Limb (tissue), 2 donors: Measurements from ENCODE around the gene PALD1.
A peak's percentile ranks its signal among the peaks of the same experiment; 100 is the strongest.

Experiments used
- DNase-seq, 2 donors: peaks; one replicate each; pipeline ENCODE4 v3.0.0-alpha.2; 2016; ENCODE audit errors: extremely low spot score in 2 of 2

Gene PALD1

DNA sequence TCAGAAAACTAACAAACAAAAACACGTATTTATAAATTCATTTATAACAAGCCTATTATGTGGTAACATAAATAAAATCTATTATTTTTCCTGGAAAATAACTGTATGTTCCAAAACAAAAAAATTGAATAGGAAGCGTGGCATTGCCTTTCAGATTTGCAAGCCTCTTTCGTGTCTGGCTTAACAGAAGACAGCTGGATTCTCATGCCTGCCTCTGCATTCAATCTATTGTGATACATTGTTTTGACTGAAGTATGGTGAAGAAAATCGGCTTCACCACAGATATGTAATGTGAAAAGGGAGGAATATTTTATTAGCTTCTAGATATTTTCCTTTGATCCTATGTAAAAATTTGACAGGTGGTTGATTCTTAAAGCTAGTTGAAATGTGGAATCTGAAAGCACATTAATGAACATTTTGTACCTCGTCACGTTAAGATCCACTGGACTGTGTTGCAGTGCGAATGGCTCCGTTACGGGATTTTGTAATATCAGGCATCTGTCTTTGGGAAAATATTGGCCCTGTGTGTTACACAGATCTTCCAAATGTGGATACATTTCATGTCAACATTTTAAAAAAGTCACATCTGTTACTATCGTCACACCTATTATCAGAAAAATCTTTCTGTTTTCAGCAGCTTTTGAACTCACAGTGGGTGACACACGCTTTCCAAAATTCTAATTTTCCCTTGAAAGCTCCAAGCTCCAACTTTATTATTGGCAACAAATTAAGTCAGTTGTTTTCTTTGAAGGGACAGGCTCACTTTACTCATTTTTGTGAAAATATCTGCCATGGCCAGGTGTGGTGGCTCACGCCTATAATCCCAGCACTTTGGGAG is 26.2 kb downstream of the PALD1 start:
- DNase-seq: no peak

DNA sequence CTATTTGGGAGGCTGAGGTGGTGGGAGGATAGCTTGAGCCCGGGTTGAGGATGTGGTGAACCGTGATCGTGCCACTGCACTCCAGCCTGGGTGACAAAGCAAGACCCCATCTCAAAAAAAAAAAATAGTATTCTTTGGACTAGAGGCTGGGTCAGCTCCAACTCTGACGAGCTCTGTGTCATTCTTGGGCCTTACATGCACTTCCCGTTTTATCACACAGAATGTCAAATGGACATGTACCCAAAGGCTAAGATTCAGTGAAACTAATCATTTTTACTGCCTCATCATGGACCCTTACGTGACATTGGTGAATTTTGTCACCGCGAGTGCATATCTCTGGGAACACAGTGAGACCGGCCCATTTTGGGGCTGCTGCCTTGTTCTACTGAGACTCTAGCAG is 27.3 kb downstream of the PALD1 start:
- no peak for DNase-seq

- DNase-seq: no peak
Observed at GRCh38 chr10:70507966-70508365, 29.4 kb downstream of the PALD1 start.

DNA sequence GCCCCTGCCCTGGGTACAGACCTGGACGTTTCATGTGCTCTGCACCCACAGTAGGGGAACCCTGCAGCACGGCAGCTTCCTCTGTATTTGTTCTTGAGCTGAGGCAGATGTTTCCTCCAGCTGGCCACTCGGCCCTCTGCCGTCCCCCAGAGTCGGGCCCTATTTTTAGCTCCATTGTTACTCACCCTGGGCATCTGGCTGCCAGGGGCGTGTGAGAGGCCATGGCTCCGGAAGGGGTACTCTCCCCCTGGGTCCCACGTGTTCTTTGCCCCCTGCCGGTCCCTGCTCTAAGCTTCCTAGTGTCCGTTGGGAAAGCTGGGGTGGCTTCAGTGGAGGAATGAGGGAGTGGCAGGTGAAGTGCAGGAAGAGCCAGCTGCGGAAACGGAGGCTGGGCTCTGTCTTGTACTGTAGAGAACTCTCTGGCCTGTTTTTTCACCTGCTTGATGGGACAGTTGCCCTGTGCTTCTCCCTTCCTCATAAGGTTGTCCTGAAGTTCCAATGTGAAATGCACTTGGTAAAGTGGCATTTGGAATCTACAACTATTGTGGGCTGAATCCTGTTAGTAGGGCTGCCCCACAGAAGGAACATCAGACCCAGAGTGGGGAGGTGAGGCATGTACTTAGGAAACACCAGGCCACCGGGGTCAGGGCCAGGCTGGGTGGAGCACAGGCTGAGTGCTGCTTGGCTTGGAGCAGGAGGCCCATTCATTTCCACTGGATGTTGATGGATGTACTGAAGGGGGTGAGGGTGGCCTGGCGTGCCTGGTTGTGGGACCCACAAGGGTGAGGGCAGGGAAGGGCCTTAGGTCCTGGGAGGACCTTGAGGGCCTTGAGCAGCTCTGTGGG is 30.6 kb downstream of the PALD1 start:
- DNase-seq: no peak

DNA sequence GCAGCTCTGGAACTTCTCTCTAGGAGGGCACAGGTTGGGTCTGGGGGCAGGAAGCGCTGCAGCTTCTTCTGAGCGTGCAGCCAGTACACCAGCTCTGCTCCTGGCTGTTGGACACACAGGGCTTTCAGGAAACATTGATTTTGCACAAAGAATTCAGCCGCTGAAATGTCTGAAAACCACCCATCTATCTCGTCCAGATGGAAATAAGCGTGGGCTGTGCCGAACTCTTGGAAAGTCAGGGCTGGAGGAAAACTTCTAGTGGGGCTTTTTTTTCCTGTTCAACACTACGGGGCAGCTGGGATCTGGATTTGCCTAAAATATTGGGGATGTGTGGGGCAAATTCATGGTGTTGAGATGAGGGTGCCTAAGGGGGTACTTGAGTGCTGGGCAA is 31.2 kb downstream of the PALD1 start:
- DNase-seq: no peak

DNA sequence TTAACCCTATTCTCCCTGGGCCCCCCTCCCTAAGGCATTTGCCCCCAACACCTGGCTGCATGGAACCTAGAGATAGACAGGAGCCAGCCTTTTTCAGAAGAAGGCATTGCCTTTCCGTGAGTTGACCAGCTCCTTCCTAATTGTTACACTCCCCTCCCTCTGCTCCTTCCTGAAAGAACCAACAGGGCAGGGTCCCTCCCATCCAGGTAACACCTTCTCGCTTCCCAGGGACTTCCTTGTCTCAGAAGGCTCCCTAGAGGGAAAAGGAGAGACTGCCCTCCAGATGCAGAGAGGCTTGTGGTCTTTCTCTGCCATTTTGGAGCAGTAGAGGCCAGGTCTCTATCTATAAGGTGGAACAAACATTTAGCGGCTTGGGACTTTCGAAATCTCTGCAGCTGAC is 31.9 kb downstream of the PALD1 start:
- no peak for DNase-seq

DNA sequence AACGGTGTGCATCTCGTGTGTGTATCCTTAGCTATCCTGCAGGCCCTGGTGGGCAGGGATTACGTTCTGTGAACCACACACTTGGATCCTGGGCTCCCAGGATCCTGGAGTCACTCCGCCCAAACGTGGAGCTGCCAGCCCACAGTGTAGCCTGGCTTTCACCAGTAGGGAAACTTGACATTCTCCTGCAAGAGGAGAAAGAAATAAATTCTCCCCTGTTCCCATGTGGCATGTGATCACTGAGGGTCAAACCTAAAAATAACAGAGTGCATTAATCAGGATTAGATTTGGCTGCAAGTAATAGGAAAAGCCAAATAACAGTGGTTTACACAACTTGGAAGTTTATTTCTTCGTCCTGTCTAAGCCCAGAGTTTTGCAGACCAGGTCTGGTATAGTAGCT is 32.3 kb downstream of the PALD1 start:
- DNase-seq: no peak

DNA sequence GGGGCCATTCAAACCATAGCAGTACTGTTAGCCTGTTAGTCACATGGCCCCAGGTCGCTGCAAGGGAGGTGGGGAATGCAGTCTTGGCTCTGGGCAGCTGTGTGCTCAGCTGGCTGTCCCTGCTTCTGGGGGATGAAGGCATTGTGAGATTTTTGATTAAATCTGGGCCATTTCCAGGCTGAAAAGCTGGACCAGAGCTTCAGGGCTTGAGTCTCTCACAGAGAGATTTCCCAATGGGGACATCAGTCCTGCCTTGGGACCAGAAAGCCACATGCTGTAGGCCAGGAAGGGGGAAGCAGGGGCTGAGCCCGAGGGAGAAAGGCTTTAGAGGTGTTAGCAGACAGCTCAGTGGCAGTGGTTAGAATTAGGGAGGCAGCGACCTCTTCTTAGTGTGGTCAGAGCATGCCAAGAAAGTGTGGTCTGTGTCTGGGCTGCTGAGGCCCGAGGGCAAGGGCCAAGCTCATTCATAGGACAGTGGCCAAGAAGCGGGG is 33.6 kb downstream of the PALD1 start:
- no peak for DNase-seq

DNA sequence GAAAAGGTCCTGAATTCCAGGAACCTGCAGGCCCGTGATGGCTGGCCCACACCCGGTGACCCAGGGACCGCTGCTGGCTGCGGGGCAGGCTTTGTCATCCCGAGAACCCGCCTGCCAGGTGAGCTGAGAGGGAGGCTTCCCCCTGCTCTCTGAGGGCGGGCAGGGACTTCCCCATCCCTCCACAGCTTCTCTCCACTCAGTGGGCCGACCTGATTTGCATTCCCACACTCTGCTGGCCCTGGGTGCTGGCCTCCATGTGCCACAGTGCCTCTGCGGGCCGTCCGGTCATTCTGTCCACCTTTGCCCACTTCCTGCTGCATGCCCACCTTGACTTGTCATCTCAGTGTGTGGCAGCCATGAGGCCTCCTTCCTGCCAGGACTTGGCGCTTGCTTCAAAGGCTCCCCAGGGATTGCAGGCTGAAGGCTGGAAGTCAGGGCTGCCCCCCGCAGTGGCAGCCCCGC is 35.3 kb downstream of the PALD1 start:
- DNase-seq: no peak

DNA sequence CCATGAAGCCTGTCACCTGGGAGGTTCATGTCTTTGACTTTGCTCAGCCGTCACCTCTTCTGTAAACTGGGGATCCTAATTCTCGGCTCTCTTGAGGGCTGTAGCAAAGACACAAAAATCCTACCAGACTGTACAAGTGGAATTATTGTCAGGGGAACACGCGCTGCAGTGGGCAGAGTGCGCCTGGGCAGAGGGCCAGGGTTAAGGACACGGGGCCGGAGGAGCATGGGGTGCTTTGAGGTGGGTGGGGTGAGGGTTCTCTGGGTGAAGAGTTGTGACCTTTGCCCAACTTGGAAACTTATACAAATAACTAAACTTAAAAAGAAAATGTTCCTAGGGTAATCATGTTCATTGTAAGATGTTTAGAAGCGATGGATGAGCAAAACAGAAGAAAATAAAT is 36.0 kb downstream of the PALD1 start:
- DNase-seq: no peak

GRCh38 chr10:70515035-70515667 is 36.6 kb downstream of the PALD1 start:
- DNase-seq: no peak

- DNase-seq: no peak
Observed at GRCh38 chr10:70518695-70519094, 40.1 kb downstream of the PALD1 start.

- no peak for DNase-seq
Observed at GRCh38 chr10:70523057-70523456, 44.5 kb downstream of the PALD1 start.

DNA sequence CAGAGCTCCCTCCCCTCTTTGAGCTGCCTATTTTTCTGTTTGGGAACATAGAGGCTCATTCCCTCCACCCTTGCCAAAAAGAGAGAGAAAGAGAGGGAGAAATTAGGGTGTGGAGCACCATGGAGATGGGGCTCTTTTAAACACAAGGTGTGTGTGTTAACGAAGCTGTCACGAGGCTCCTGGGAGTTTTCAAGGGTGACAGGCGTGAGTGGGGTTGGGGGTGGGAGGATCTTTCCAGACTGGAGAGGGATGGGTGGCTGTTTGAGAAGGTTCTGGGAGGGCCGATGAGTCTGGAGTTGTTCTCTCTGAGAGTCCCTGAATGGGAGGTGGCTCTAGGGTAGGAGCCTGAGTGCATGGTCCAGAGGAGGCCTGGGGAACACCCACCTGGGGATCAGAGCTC is 45.0 kb downstream of the PALD1 start:
- DNase-seq: no peak

DNA sequence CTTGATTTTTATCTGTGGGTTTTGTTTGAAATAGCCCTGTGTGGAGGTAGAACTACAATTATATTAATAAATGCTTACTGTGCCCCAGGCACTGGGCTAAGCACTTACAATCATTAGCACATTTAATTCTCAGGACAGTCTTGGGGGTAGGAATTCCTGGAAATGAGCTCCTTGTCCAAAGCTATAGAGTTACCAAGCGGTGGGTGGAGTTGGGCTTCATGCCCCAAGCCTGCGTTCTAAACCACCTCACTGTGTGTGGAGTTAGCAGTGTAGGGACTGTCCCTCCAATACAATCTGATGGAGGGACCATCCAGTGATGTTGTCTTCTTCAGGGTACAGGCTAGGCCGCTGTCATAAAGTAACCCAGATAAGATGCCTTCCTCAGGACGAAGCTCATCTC is 49.7 kb downstream of the PALD1 start:
- DNase-seq: no peak

DNA sequence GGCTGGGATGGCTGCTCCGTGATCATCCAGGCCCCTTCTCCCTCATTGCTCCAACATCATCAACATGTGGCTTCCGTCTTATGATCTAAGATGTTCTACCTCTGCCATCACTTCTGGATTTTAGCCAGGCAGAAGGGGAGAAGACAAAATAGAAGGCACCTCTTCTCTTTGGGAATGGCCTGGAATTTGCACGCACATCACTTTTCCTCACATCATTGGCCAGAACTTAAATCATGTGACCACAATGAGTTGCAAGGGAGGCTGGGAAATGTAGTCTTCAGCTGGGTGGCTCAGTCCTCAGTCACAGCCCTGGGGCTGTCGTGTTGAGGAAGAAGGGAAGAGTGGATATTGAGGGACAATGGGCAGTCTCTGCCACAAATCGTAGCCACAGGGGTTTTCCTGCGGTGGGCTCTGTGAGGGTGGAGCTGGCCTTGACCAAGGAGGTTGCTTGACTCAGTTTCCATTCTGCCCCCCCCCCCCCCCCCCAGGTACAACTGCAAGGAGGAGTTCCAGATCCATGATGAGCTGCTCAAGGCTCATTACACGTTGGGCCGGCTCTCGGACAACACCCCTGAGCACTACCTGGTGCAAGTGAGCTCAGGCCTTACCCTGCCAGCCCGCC is 50.3 kb downstream of the PALD1 start:
- no peak for DNase-seq

DNA sequence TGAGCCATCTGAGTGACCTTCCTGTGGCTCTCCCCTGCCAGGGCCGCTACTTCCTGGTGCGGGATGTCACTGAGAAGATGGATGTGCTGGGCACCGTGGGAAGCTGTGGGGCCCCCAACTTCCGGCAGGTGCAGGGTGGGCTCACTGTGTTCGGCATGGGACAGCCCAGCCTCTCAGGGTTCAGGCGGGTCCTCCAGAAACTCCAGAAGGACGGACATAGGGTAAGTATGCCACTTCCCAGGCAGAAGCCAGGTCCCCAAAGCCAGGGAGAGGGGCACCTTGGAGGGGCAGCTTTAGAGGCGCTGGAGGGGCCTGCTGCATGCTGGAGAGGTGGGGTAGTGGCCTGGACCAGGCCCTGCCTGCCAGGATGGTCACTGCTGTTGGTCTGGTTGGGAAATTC is 51.3 kb downstream of the PALD1 start:
- no peak for DNase-seq

DNA sequence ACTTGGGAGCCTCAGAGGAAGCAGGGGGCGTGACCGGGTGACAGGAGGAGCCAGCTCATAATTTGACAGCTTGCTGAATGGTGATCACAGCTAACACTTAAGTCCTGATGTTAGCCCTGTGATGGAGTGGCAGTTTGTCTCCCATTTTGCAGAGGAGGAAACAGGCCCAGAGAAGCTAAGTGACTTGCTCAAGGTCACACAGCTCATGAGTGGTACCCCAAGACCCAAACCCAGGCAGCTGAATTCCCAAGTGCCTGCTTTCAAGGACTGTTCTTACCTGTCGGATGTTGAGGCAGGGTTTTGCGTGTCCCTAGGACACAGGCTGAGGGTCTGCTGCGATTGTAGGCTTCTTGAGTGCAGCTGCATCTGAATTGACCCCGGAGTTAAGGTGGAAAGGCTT is 51.7 kb downstream of the PALD1 start:
- DNase-seq: no peak

DNA sequence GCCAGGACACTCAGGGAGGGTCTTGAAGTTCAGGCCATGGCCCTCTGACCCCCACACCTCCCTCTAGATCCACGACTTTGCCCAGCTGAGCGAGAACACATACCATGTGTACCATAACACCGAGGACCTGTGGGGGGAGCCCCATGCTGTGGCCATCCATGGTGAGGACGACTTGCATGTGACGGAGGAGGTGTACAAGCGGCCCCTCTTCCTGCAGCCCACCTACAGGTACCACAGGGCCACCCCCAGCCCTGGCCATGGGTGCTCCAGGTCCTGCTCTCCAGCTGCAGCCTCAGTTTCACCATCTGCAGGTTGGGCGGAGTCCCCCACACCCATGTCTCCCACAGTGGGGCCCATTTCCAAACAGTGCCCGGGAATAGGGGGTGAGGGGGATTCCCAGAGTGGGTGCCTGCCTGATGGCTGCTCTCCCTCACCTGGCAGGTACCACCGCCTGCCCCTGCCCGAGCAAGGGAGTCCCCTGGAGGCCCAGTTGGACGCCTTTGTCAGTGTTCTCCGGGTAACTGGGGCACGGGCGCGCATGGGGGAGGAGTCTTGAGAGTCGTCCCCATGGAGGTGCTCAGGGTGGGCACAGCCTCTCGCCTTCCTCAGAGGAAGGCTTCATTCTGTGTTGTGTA is 54.1 kb downstream of the PALD1 start:
- DNase-seq: peak in 1 of 2 donors; percentile 28

DNA sequence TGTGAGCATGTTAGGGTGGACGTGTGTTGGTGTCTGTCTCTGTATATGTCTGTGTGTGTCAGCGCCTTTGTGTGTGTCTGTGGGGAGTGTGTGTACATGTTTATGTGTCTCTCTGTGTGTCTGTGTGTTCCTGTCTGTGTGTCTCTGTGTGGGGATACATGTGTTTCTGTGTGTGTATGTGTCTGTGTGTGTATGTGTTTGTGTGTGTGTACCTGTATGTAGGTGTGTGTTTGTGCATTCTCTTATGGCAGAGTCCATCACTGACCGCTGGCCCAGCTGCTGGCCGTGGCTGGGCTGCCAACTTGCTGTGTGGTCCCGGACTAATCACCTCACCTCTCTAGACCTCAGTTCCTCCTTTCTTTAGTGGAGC is 54.6 kb downstream of the PALD1 start:
- DNase-seq: no peak

DNA sequence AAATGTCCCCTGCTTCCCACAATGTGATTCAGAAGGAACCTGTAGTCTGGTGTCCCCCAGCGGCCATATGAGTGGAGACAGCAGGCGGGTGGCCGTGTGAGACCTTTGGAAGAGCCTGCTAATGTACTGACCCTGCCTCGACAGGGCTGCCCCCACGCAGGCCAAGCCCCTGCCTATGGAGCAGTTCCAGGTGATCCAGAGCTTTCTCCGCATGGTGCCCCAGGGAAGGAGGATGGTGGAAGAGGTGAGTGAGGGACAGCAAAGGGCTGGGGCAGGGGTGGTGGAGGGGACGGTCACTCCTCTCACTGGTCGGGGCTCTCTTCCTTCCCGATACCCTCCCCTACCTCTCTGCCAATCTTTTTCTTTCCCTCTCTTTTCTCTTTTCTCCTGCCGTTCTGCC is 55.7 kb downstream of the PALD1 start:
- DNase-seq: no peak
